Measurements from ENCODE around the gene BEST1. TPM values are rescaled to one million over a fixed set of nuclear protein-coding genes. Genes with fewer than 3 reads are reported as not detected.

Gene BEST1
- total and polyA plus RNA-seq, 2 of the 13 experiments (the other 11 are each of a cell fraction or from before 2014, with no cell fraction given), result 0.09 to 0.65 TPM

DNA sequence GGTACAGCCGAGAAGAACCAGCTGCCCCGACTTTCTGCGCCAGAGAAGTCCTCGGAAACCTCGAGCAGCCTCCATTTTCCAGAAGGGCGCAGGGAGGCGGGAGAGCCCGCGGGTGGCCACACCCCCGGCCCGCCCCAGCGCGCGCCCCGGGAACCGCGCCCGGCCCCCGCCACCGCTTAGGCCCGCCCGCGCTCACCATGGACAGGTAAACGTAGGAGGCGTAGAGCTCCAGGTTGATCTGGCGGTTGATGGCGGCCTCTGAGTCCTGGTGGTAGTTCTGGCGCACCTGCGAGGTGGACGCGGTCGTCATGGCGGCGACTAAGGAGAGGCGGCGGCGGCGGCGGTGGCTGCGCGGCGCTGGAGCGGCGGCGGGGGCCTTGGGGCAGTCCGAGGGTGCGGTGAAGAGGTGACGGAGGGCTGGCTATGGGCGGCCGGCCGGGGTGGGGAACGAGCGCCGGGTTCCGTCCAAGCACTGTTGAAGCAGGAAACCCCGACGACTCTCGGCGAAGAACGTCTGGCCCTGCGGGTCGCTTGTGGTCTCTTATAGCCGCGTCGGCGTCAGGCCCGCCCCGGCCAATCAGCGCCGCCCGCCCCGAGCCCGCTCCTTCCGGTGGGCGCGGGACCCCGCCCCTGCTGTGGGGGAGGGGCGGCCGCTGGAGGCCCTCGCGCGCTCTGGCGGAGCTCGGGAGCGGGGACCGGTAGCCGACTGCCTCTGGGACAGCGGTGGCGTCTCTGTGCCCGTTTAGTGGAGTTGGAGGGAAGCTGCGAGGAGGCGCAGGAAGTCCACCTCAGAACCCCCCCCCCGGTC is 17.2 kb downstream of the BEST1 start, which contains the start of gene FTH1 (continued):
- TF ChIP-seq, protein P1, sequence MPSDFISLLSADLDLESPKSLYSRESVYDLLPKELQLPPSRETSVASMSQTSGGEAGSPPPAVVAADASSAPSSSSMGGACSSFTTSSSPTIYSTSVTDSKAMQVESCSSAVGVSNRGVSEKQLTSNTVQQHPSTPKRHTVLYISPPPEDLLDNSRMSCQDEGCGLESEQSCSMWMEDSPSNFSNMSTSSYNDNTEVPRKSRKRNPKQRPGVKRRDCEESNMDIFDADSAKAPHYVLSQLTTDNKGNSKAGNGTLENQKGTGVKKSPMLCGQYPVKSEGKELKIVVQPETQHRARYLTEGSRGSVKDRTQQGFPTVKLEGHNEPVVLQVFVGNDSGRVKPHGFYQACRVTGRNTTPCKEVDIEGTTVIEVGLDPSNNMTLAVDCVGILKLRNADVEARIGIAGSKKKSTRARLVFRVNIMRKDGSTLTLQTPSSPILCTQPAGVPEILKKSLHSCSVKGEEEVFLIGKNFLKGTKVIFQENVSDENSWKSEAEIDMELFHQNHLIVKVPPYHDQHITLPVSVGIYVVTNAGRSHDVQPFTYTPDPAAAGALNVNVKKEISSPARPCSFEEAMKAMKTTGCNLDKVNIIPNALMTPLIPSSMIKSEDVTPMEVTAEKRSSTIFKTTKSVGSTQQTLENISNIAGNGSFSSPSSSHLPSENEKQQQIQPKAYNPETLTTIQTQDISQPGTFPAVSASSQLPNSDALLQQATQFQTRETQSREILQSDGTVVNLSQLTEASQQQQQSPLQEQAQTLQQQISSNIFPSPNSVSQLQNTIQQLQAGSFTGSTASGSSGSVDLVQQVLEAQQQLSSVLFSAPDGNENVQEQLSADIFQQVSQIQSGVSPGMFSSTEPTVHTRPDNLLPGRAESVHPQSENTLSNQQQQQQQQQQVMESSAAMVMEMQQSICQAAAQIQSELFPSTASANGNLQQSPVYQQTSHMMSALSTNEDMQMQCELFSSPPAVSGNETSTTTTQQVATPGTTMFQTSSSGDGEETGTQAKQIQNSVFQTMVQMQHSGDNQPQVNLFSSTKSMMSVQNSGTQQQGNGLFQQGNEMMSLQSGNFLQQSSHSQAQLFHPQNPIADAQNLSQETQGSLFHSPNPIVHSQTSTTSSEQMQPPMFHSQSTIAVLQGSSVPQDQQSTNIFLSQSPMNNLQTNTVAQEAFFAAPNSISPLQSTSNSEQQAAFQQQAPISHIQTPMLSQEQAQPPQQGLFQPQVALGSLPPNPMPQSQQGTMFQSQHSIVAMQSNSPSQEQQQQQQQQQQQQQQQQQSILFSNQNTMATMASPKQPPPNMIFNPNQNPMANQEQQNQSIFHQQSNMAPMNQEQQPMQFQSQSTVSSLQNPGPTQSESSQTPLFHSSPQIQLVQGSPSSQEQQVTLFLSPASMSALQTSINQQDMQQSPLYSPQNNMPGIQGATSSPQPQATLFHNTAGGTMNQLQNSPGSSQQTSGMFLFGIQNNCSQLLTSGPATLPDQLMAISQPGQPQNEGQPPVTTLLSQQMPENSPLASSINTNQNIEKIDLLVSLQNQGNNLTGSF (CRISPR knock-in tag; IDR thresholded peaks at IDR 0.05), result no peak
- TF ChIP-seq TEAD3 (CRISPR knock-in tag; optimal IDR thresholded peaks at IDR 0.05; ENCODE audit: borderline replicate concordance) (no peak), KLF12 (CRISPR knock-in tag; IDR thresholded peaks at IDR 0.05; ENCODE audit: borderline replicate concordance) (peak; percentile 87; the same call in 1 of the 2 replicates), HNRNPH1 (optimal IDR thresholded peaks at IDR 0.05; ENCODE audit: low read depth, low read length) (no peak), MTF2 (CRISPR knock-in tag; IDR thresholded peaks at IDR 0.05; ENCODE audit: borderline replicate concordance) (no peak), ZNF207 (IDR thresholded peaks at IDR 0.05; ENCODE audit: borderline replicate concordance) (no peak), SP4 (CRISPR knock-in tag; IDR thresholded peaks at IDR 0.05) (peak; percentile 90), ZNF709 (CRISPR knock-in tag; IDR thresholded peaks at IDR 0.05) (peak; percentile 88), ZBTB21 (CRISPR knock-in tag; IDR thresholded peaks at IDR 0.05) (no peak), ZNF543 (CRISPR knock-in tag; IDR thresholded peaks at IDR 0.05) (no peak), CHD4 (IDR thresholded peaks at IDR 0.05; ENCODE audit: borderline replicate concordance, low read length) (no peak)
- TF ChIP-seq, protein P2, sequence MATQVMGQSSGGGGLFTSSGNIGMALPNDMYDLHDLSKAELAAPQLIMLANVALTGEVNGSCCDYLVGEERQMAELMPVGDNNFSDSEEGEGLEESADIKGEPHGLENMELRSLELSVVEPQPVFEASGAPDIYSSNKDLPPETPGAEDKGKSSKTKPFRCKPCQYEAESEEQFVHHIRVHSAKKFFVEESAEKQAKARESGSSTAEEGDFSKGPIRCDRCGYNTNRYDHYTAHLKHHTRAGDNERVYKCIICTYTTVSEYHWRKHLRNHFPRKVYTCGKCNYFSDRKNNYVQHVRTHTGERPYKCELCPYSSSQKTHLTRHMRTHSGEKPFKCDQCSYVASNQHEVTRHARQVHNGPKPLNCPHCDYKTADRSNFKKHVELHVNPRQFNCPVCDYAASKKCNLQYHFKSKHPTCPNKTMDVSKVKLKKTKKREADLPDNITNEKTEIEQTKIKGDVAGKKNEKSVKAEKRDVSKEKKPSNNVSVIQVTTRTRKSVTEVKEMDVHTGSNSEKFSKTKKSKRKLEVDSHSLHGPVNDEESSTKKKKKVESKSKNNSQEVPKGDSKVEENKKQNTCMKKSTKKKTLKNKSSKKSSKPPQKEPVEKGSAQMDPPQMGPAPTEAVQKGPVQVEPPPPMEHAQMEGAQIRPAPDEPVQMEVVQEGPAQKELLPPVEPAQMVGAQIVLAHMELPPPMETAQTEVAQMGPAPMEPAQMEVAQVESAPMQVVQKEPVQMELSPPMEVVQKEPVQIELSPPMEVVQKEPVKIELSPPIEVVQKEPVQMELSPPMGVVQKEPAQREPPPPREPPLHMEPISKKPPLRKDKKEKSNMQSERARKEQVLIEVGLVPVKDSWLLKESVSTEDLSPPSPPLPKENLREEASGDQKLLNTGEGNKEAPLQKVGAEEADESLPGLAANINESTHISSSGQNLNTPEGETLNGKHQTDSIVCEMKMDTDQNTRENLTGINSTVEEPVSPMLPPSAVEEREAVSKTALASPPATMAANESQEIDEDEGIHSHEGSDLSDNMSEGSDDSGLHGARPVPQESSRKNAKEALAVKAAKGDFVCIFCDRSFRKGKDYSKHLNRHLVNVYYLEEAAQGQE (IDR thresholded peaks at IDR 0.05; ENCODE audit: borderline replicate concordance in 1 of 2, low read depth in 1 of 2, low read length in 2 of 2), result no peak; a peak in 1 of 4 replicates
- TF ChIP-seq, protein P3, sequence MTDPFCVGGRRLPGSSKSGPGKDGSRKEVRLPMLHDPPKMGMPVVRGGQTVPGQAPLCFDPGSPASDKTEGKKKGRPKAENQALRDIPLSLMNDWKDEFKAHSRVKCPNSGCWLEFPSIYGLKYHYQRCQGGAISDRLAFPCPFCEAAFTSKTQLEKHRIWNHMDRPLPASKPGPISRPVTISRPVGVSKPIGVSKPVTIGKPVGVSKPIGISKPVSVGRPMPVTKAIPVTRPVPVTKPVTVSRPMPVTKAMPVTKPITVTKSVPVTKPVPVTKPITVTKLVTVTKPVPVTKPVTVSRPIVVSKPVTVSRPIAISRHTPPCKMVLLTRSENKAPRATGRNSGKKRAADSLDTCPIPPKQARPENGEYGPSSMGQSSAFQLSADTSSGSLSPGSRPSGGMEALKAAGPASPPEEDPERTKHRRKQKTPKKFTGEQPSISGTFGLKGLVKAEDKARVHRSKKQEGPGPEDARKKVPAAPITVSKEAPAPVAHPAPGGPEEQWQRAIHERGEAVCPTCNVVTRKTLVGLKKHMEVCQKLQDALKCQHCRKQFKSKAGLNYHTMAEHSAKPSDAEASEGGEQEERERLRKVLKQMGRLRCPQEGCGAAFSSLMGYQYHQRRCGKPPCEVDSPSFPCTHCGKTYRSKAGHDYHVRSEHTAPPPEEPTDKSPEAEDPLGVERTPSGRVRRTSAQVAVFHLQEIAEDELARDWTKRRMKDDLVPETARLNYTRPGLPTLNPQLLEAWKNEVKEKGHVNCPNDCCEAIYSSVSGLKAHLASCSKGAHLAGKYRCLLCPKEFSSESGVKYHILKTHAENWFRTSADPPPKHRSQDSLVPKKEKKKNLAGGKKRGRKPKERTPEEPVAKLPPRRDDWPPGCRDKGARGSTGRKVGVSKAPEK (CRISPR knock-in tag; IDR thresholded peaks at IDR 0.05; ENCODE audit: borderline replicate concordance), result no peak
- TF ChIP-seq, protein P4, sequence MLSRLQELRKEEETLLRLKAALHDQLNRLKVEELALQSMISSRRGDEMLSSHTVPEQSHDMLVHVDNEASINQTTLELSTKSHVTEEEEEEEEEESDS (CRISPR knock-in tag; IDR thresholded peaks at IDR 0.05; ENCODE audit: borderline replicate concordance), result no peak
- TF ChIP-seq, protein P5, sequence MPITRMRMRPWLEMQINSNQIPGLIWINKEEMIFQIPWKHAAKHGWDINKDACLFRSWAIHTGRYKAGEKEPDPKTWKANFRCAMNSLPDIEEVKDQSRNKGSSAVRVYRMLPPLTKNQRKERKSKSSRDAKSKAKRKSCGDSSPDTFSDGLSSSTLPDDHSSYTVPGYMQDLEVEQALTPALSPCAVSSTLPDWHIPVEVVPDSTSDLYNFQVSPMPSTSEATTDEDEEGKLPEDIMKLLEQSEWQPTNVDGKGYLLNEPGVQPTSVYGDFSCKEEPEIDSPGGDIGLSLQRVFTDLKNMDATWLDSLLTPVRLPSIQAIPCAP (CRISPR knock-in tag; IDR thresholded peaks at IDR 0.05; ENCODE audit: low read depth), result no peak
